SJCRH30 (cell line): Measurements from ENCODE around the gene TTC7B. TPM values are rescaled to one million over a fixed set of nuclear protein-coding genes. Genes with fewer than 3 reads are reported as not detected.

Experiments used
- DNase-seq, 2 experiments: peaks; one replicate each; pipeline ENCODE4 v3.0.0-alpha.2; 2015 to 2020
- H3K27ac ChIP-seq: fragments of 250-450 bp; sonication (Bioruptor Pico); 2 replicates; pipeline ENCODE4 v1.5.1; 2020; ENCODE audit warnings: mild to moderate bottlenecking, moderate library complexity
- H3K27me3 ChIP-seq: fragments of 250-450 bp; sonication (Bioruptor Pico); 2 replicates; pipeline ENCODE4 v1.5.1; 2020; ENCODE audit warnings: mild to moderate bottlenecking, moderate library complexity
- H3K36me3 ChIP-seq: fragments of 250-450 bp; sonication (Bioruptor Pico); 2 replicates; pipeline ENCODE4 v1.5.1; 2020; ENCODE audit warnings: mild to moderate bottlenecking, moderate library complexity
- H3K4me1 ChIP-seq: fragments of 250-450 bp; sonication (Bioruptor Pico); 2 replicates; pipeline ENCODE4 v1.5.1; 2020; ENCODE audit warnings: mild to moderate bottlenecking, moderate library complexity
- H3K4me3 ChIP-seq: fragments of 250-450 bp; sonication (Bioruptor Pico); 2 replicates; pipeline ENCODE4 v1.5.1; 2020; ENCODE audit warnings: mild to moderate bottlenecking, moderate library complexity
- H3K9me3 ChIP-seq: fragments of 250-450 bp; sonication (Bioruptor Pico); replicated peaks from 2 replicates; pipeline ENCODE4 v1.5.1; 2020; ENCODE audit warnings: mild to moderate bottlenecking, moderate library complexity
- total RNA-seq: library from RNA; depleted of rRNA; stranded (reverse); fragments of >200 nt; shearing (Covaris generic); gene quantifications from 2 replicates; pipeline ENCODE4 v1.2.3, GENCODE V29; 2014

The TTC7B gene
- total RNA-seq, 1 experiment from 2014 or later = 45.9 TPM

DNA sequence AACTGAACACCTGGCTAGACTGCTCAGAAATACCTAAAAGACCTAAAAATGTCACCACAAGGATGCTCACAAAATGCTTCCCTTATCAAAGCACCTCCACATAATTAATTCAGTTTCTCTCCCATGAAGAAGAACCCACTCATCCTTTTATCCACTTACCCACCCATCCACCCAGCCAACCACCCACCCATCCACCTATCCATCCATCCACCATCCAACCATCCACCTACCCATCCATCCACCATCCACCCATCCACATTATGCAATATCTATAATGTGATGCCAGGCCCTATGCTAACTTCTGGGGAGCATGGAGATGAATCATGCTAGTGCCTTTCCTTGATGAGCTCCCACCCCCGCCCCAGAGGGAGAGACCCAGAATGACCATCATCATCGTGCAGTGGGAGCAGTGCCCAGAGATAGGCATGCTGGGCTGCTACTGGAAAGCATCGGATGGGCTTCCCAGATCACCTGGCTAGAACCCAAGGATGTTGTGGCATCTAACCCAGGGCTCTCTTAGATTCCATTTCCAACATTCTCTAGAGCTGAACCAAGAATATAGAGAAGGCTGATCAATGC lies 166.6 kb downstream of the TTC7B start:
- Histone ChIP-seq H3K4me3 (no peak overlapping the region), H3K4me1 (peaks cover 68% of the 10 kb centered on the region), H3K27me3 (no peaks in the 10 kb centered on the region), H3K36me3 (peaks cover under 1% of the 10 kb centered on the region), H3K9me3 (no peaks in the 10 kb centered on the region), H3K27ac (no peak overlapping the region)
- DNase-seq = no peak

GRCh38 chr14:90649083-90649482 lies 167.1 kb downstream of the TTC7B start:
- H3K27ac ChIP-seq = no peak overlapping the region
- DNase-seq = no peak
- no peaks in the 10 kb centered on the region for H3K27me3 ChIP-seq
- no peak overlapping the region for H3K4me3 ChIP-seq
- no peaks in the 10 kb centered on the region for H3K9me3 ChIP-seq
- peaks cover 3% of the 10 kb centered on the region for H3K36me3 ChIP-seq
- H3K4me1 ChIP-seq = peaks cover 73% of the 10 kb centered on the region

DNA sequence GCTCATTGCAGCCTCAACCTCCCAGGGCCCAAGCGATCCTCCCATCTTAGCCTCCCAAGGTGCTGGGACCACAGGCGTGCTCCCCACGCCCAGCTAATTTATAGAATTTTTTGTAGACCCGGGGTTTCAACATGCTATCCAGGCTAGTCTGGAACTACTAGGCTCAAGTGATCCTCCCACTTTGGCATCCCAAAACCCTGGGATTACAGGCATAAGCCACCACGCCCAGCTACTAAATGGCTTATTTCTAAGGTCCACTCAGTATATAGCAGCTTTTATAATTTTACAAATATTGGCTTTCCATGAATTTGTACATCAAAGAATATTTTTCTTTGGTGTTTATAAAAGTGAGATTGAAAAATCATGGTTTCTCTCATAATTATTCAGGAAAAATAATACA lies 167.8 kb downstream of the TTC7B start:
- no peaks in the 10 kb centered on the region for H3K27me3 ChIP-seq
- H3K27ac ChIP-seq = no peak overlapping the region
- peaks cover 75% of the 10 kb centered on the region for H3K4me1 ChIP-seq
- no peak overlapping the region for H3K4me3 ChIP-seq
- no peaks in the 10 kb centered on the region for H3K9me3 ChIP-seq
- DNase-seq = no peak
- peaks cover 3% of the 10 kb centered on the region for H3K36me3 ChIP-seq

GRCh38 chr14:90647473-90648005 lies 168.7 kb downstream of the TTC7B start:
- no peaks in the 10 kb centered on the region for H3K9me3 ChIP-seq
- H3K27ac ChIP-seq = peak overlapping the region; percentile 90; the same call in 1 of the 2 replicates

GRCh38 chr14:90645842-90646443 lies 170.3 kb downstream of the TTC7B start:
- Histone ChIP-seq H3K36me3 (peaks cover 3% of the 10 kb centered on the region; the same call in 1 of the 2 replicates), H3K27ac (peak overlapping the region; percentile 90), H3K9me3 (no peaks in the 10 kb centered on the region), H3K27me3 (no peaks in the 10 kb centered on the region), H3K4me1 (peaks cover 79% of the 10 kb centered on the region), H3K4me3 (no peak overlapping the region)
- DNase-seq = peak; percentile 98

More at GRCh38 chr14:90647473-90648005, 168.7 kb downstream of the TTC7B start:
- Histone ChIP-seq H3K4me1 (peaks cover 79% of the 10 kb centered on the region), H3K4me3 (no peak overlapping the region), H3K36me3 (peaks cover 3% of the 10 kb centered on the region; the same call in 1 of the 2 replicates), H3K27me3 (no peaks in the 10 kb centered on the region)
- no peak for DNase-seq

DNA sequence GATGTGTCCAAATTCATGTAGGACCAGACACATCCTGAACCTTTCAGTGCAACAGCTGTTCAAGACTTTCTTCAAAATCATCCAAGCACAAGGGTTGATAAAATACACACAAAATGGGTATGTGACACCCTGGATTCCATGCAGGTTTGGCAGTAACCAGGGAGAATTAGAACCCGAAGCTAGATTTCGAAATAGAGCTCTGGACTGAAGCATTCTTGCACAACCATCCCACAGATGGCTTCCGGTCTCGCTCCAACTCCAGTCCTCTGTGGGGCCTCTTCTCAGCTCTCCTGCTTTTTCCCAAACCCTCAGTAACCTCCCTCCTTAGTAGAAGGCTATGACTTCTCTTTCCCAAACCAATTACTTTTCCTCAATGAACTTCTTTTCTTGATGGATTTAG lies 171.3 kb downstream of the TTC7B start:
- Histone ChIP-seq H3K27me3 (no peaks in the 10 kb centered on the region), H3K4me1 (peaks cover 82% of the 10 kb centered on the region), H3K9me3 (no peaks in the 10 kb centered on the region), H3K36me3 (peaks cover 3% of the 10 kb centered on the region; the same call in 1 of the 2 replicates), H3K4me3 (no peak overlapping the region), H3K27ac (peak overlapping the region; percentile 90)
- no peak for DNase-seq

- no peak overlapping the region; the same call in 1 of the 2 replicates for H3K27ac ChIP-seq
- no peaks in the 10 kb centered on the region for H3K27me3 ChIP-seq
- no peak for DNase-seq
- no peaks in the 10 kb centered on the region for H3K9me3 ChIP-seq
- peaks cover 3% of the 10 kb centered on the region; the same call in 1 of the 2 replicates for H3K36me3 ChIP-seq
- H3K4me1 ChIP-seq = peaks cover 81% of the 10 kb centered on the region
- H3K4me3 ChIP-seq = no peak overlapping the region
These were observed 172.1 kb downstream of the TTC7B start for GRCh38 chr14:90643982-90644670.

DNA sequence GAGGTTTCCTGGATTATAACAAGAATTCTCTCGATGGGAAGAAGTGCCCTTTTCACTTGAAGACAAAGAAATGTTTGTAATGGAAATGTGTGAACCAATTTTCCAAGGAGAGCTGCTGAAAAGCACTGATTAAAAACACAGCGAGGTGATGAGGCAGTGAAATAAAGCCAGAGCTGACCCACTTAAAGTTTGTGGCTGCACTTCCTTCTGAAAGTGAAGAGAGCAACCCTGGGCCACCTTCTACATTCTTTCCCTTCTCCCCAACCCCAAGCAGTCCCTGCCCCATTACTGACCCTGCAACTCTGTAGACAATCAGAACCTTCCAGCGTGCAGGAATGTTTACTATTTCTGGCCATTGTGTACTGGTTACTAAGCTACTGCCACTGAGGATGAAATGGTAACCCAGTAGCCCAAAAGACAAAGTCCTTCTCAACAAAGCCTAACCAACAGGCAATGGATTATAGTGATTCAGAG lies 173.9 kb downstream of the TTC7B start:
- DNase-seq = peak in 1 of 2 experiments; percentile 41
- peaks cover 67% of the 10 kb centered on the region for H3K4me1 ChIP-seq
- H3K4me3 ChIP-seq = no peak overlapping the region
- no peaks in the 10 kb centered on the region for H3K9me3 ChIP-seq
- H3K27ac ChIP-seq = peak overlapping the region; percentile 92
- peaks cover 12% of the 10 kb centered on the region; the same call in 1 of the 2 replicates for H3K36me3 ChIP-seq
- H3K27me3 ChIP-seq = no peaks in the 10 kb centered on the region

GRCh38 chr14:90641615-90642243 lies 174.5 kb downstream of the TTC7B start:
- Histone ChIP-seq H3K27me3 (no peaks in the 10 kb centered on the region), H3K9me3 (no peaks in the 10 kb centered on the region), H3K4me3 (no peak overlapping the region), H3K36me3 (peaks cover 12% of the 10 kb centered on the region; the same call in 1 of the 2 replicates), H3K27ac (peak overlapping the region; percentile 92), H3K4me1 (peaks cover 61% of the 10 kb centered on the region)
- DNase-seq = peak; percentile 59 to 72

DNA sequence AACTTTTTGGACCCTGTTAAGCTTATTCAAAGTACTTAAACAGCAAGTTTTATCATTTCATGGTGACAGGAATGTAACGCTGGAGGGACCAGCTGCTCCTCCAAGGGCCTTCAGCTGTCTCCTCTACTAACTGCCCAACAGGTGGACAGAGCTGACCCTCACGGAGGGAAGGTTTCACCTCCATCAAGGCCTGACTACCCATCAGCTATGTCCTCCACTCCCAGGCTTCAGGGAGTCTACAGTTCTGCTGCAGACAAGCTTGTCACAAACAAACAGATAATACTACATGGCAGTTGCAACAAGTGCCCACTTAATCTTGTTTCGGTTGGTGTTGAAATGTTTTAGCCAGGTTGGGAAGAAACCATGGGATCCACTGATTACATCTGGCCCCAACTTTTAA lies 175.1 kb downstream of the TTC7B start:
- H3K4me3 ChIP-seq = no peak overlapping the region
- DNase-seq = peak; percentile 75 to 78
- H3K4me1 ChIP-seq = peaks cover 56% of the 10 kb centered on the region
- H3K27me3 ChIP-seq = no peaks in the 10 kb centered on the region
- H3K9me3 ChIP-seq = no peaks in the 10 kb centered on the region
- H3K27ac ChIP-seq = peak overlapping the region; percentile 92
- H3K36me3 ChIP-seq = peaks cover 12% of the 10 kb centered on the region; the same call in 1 of the 2 replicates

DNA sequence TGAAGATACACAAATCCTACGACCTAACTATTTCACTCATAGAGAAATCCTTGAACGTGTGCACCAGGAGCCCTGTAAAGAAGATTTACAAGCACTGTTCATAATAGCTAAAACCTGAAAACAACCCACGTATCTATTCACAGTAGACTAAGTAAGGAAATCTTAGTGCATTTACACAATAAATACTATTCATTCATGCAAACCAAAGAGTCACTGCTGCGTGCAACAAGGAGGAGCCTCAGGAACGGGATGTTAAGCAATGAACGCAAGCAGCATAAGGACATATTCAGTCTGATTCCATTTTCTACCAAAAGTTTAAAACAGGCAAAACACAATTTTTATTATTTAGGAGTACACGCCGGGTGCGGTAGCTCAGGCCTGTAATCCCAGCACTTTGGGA lies 176.6 kb downstream of the TTC7B start:
- Histone ChIP-seq H3K36me3 (peaks cover 12% of the 10 kb centered on the region; the same call in 1 of the 2 replicates), H3K27ac (no peak overlapping the region), H3K27me3 (no peaks in the 10 kb centered on the region), H3K4me1 (peaks cover 43% of the 10 kb centered on the region), H3K4me3 (no peak overlapping the region), H3K9me3 (no peaks in the 10 kb centered on the region)
- DNase-seq = no peak

DNA sequence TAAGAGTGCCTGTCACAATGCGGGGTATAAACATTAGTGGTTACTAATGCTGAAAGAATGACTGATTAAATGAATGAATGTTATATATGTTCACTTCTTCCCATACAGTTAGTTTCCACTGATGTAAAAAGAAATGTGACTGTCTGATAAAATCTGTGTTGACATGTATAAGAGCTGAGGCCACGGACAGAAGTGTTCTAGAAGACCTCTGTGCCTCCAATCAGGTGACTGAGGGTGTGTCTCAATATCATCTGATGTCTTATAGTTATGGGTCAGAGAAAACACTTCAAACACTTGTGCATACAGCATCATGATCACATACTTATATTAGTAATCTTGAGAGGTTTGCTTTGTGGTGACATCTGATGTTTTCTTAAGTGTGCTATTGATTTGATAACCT lies 183.4 kb downstream of the TTC7B start:
- Histone ChIP-seq H3K4me1 (peaks cover 22% of the 10 kb centered on the region), H3K4me3 (no peak overlapping the region)
- no peak for DNase-seq

DNA sequence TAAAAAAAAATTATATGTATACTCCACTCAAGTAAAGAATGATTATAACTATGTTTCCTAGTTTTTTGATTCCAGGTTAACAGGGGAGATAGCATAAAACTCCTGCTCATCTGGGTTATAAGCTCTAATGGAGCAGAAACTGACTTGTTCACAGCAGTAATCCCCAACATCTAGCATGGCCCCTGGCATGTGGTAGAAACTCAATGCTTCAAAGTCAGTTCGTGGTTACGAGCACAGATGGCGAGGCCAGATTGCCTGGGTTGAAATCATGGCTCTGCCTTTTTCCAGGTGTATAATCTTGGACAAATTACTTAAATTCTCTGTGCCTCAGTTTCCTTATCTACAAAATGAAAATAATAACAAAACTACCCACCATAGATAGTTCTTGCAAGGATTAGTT lies 183.8 kb downstream of the TTC7B start:
- H3K27ac ChIP-seq = peak overlapping the region; percentile 8; the same call in 1 of the 2 replicates
- peaks cover 4% of the 10 kb centered on the region; the same call in 1 of the 2 replicates for H3K36me3 ChIP-seq
- no peaks in the 10 kb centered on the region for H3K27me3 ChIP-seq
- peaks cover 3% of the 10 kb centered on the region; the same call in 1 of the 2 replicates for H3K9me3 ChIP-seq
- DNase-seq = peak in 1 of 2 experiments; percentile 63
- no peak overlapping the region for H3K4me3 ChIP-seq
- H3K4me1 ChIP-seq = peaks cover 26% of the 10 kb centered on the region

More for the DNA sequence above, 183.4 kb downstream of the TTC7B start:
- Histone ChIP-seq H3K27ac (peak overlapping the region; percentile 8; the same call in 1 of the 2 replicates), H3K27me3 (no peaks in the 10 kb centered on the region), H3K9me3 (peaks cover 3% of the 10 kb centered on the region; the same call in 1 of the 2 replicates), H3K36me3 (peaks cover 5% of the 10 kb centered on the region; the same call in 1 of the 2 replicates)

- peaks cover 2% of the 10 kb centered on the region; the same call in 1 of the 2 replicates for H3K36me3 ChIP-seq
- peaks cover 48% of the 10 kb centered on the region for H3K4me1 ChIP-seq
- DNase-seq = no peak
- peaks cover 3% of the 10 kb centered on the region; the same call in 1 of the 2 replicates for H3K9me3 ChIP-seq
- H3K4me3 ChIP-seq = no peak overlapping the region
- no peak overlapping the region for H3K27ac ChIP-seq
- H3K27me3 ChIP-seq = no peaks in the 10 kb centered on the region
These were observed 185.9 kb downstream of the TTC7B start for GRCh38 chr14:90630171-90630806.
